ENCODE measurements around the gene GPR146.

- TF ChIP-seq CTCF (IDR thresholded peaks at IDR 0.05; ENCODE audit: low read length): no peak
- TF ChIP-seq EZH2 (IDR thresholded peaks at IDR 0.05; ENCODE audit: borderline replicate concordance, low read length): no peak
These were observed 12.5 kb upstream of the GPR146 start for GRCh38 chr7:1031716-1032455.
